ENCODE results near the gene SPOUT1.

Gene SPOUT1

GRCh38 chr9:128836509-128837145 is 7.0 kb upstream of the SPOUT1 start:
- no peak for DNase-seq (ENCODE audit: low read depth in 2 of 2)

GRCh38 chr9:128835246-128836210 is 5.9 kb upstream of the SPOUT1 start:
- no peak for DNase-seq (ENCODE audit: low read depth in 2 of 2)

- DNase-seq (ENCODE audit: low read depth in 2 of 2) = no peak
Observed at GRCh38 chr9:128833696-128834095, 4.1 kb upstream of the SPOUT1 start.

GRCh38 chr9:128828719-128829452 is 708 bp downstream of the SPOUT1 start:
- DNase-seq (ENCODE audit: low read depth in 2 of 2) = no peak

GRCh38 chr9:128828267-128828666 is 1.3 kb downstream of the SPOUT1 start:
- no peak for DNase-seq (ENCODE audit: low read depth in 2 of 2)

- DNase-seq (ENCODE audit: low read depth in 2 of 2) = no peak
Observed at GRCh38 chr9:128825923-128826700, 3.5 kb downstream of the SPOUT1 start.

GRCh38 chr9:128824911-128825310 is 4.7 kb downstream of the SPOUT1 start:
- DNase-seq (ENCODE audit: low read depth in 2 of 2) = no peak

- DNase-seq (ENCODE audit: low read depth in 2 of 2) = no peak
Observed at GRCh38 chr9:128823903-128824406, 5.6 kb downstream of the SPOUT1 start.

GRCh38 chr9:128823362-128823902 is 6.2 kb downstream of the SPOUT1 start:
- no peak for DNase-seq (ENCODE audit: low read depth in 2 of 2)

GRCh38 chr9:128822407-128823042 is 7.1 kb downstream of the SPOUT1 start:
- no peak for DNase-seq (ENCODE audit: low read depth in 2 of 2)

GRCh38 chr9:128821584-128822406 is 7.8 kb downstream of the SPOUT1 start:
- no peak for DNase-seq (ENCODE audit: low read depth in 2 of 2)

- no peak for DNase-seq (ENCODE audit: low read depth in 2 of 2)
Observed at GRCh38 chr9:128820665-128821583, 8.7 kb downstream of the SPOUT1 start.

GRCh38 chr9:128819716-128820664 is 9.6 kb downstream of the SPOUT1 start:
- DNase-seq (ENCODE audit: low read depth in 2 of 2) = no peak

- peak; percentile 21 to 41 for DNase-seq (ENCODE audit: low read depth in 2 of 2)
Observed at GRCh38 chr9:128818839-128819715, 10.5 kb downstream of the SPOUT1 start.

- DNase-seq (ENCODE audit: low read depth in 2 of 2) = peak; percentile 95 to 97
Observed at GRCh38 chr9:128818099-128818838, 11.3 kb downstream of the SPOUT1 start, which contains the start of gene ENDOG. ENDOG (plus strand) TSS chr9:128818500; CDS start chr9:128818685, 185 bp downstream.
